ENCODE results near the gene FNDC1.

DNA sequence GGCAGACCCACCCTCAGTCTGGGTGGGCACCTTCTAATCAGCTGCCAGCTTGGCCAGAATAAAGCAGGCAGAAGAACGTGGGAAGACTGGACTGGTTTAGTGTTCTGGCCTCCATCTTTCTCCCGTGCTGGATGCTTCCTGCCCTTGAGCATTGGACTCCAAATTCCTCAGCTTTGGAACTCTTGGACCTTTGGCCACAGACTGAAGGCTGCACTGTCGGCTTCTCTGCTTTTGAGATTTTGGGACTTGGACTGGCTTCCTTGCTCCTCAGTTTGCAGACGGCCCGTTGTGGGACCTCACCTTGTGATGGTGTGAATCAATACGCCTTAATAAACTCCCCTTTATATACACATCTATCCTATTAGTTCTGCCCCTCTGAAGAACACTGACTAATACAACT is 20.6 kb upstream of the FNDC1 start:
- TF ChIP-seq POLR2A (IDR thresholded peaks at IDR 0.05; ENCODE audit: insufficient read depth in 1 of 2, low read depth in 2 of 2, low read length in 2 of 2) (no peak), EP300 (IDR thresholded peaks at IDR 0.05; ENCODE audit: low read depth in 2 of 2, low read length in 2 of 2) (no peak), EP300 (CRISPR knock-in tag; IDR thresholded peaks at IDR 0.05; ENCODE audit: borderline replicate concordance) (no peak), TGIF2 (CRISPR knock-in tag; IDR thresholded peaks at IDR 0.05) (no peak), KDM1A (CRISPR knock-in tag; IDR thresholded peaks at IDR 0.05) (no peak), MXI1 (IDR thresholded peaks at IDR 0.05; ENCODE audit: borderline replicate concordance, low read depth, low read length) (no peak), ZNF232 (CRISPR knock-in tag; IDR thresholded peaks at IDR 0.05; ENCODE audit: borderline replicate concordance) (no peak), SP4 (CRISPR knock-in tag; IDR thresholded peaks at IDR 0.05) (no peak), KLF9 (CRISPR knock-in tag; IDR thresholded peaks at IDR 0.05; ENCODE audit: low read depth) (no peak), ATAD3A (CRISPR knock-in tag; IDR thresholded peaks at IDR 0.05) (no peak)
- TF ChIP-seq, protein P1, sequence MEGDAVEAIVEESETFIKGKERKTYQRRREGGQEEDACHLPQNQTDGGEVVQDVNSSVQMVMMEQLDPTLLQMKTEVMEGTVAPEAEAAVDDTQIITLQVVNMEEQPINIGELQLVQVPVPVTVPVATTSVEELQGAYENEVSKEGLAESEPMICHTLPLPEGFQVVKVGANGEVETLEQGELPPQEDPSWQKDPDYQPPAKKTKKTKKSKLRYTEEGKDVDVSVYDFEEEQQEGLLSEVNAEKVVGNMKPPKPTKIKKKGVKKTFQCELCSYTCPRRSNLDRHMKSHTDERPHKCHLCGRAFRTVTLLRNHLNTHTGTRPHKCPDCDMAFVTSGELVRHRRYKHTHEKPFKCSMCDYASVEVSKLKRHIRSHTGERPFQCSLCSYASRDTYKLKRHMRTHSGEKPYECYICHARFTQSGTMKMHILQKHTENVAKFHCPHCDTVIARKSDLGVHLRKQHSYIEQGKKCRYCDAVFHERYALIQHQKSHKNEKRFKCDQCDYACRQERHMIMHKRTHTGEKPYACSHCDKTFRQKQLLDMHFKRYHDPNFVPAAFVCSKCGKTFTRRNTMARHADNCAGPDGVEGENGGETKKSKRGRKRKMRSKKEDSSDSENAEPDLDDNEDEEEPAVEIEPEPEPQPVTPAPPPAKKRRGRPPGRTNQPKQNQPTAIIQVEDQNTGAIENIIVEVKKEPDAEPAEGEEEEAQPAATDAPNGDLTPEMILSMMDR (CRISPR knock-in tag; IDR thresholded peaks at IDR 0.05) = no peak
- TF ChIP-seq, protein P2, sequence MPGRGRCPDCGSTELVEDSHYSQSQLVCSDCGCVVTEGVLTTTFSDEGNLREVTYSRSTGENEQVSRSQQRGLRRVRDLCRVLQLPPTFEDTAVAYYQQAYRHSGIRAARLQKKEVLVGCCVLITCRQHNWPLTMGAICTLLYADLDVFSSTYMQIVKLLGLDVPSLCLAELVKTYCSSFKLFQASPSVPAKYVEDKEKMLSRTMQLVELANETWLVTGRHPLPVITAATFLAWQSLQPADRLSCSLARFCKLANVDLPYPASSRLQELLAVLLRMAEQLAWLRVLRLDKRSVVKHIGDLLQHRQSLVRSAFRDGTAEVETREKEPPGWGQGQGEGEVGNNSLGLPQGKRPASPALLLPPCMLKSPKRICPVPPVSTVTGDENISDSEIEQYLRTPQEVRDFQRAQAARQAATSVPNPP (CRISPR knock-in tag; IDR thresholded peaks at IDR 0.05) = no peak
- TF ChIP-seq, protein P3, sequence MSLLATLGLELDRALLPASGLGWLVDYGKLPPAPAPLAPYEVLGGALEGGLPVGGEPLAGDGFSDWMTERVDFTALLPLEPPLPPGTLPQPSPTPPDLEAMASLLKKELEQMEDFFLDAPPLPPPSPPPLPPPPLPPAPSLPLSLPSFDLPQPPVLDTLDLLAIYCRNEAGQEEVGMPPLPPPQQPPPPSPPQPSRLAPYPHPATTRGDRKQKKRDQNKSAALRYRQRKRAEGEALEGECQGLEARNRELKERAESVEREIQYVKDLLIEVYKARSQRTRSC (CRISPR knock-in tag; IDR thresholded peaks at IDR 0.05; ENCODE audit: low read depth) = no peak
- TF ChIP-seq, protein P4, sequence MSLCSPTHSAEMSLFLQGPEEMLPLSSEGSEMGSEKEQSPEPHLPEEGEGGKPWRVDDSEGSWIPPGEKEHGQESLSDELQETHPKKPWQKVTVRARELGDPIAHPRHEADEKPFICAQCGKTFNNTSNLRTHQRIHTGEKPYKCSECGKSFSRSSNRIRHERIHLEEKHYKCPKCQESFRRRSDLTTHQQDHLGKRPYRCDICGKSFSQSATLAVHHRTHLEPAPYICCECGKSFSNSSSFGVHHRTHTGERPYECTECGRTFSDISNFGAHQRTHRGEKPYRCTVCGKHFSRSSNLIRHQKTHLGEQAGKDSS (CRISPR knock-in tag; IDR thresholded peaks at IDR 0.05; ENCODE audit: borderline replicate concordance, low read depth) = no peak
